ENCODE results near the gene TMTC2.

Gene TMTC2

DNA sequence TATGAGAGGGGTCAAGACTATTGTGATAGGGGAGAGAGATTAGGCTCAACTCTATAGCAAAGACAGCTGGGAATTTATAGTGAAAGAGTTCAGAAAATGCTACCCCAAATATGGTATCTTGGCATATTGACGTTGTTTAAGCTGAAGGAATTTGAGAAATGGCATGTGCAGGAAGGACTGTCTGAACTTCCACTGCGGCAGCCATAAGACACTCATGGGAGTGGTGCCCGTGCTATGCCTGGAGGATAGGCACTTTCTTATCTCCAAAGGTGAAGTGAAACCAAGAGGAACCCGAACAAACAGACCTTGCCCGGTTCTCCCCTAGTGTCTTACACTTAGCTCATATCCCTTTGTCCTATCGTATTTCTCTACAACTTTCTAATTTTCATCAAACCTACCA lies 390.3 kb downstream of the TMTC2 start:
- H3K27ac ChIP-seq = no peak overlapping the region
- no peak for TF ChIP-seq FOXP2 (optimal IDR thresholded peaks at IDR 0.05; ENCODE audit: control extremely low read depth, extremely low read length, insufficient read depth)
- TF ChIP-seq POLR2AphosphoS5 (IDR thresholded peaks at IDR 0.05; ENCODE audit: borderline replicate concordance, low read depth, low read length) = no peak
- TF ChIP-seq EZH2 (IDR thresholded peaks at IDR 0.05) = no peak
- H3K36me3 ChIP-seq (ENCODE audit: insufficient read depth, low read length) = no peaks in the 10 kb centered on the region
- H3K9ac ChIP-seq (ENCODE audit: insufficient read length) = no peak overlapping the region
- no peak for DNase-seq (ENCODE audit: low read depth, low spot score)
- no peaks in the 10 kb centered on the region for H3K9me3 ChIP-seq (ENCODE audit: low read depth, low read length)
- H3K4me3 ChIP-seq = no peak overlapping the region

DNA sequence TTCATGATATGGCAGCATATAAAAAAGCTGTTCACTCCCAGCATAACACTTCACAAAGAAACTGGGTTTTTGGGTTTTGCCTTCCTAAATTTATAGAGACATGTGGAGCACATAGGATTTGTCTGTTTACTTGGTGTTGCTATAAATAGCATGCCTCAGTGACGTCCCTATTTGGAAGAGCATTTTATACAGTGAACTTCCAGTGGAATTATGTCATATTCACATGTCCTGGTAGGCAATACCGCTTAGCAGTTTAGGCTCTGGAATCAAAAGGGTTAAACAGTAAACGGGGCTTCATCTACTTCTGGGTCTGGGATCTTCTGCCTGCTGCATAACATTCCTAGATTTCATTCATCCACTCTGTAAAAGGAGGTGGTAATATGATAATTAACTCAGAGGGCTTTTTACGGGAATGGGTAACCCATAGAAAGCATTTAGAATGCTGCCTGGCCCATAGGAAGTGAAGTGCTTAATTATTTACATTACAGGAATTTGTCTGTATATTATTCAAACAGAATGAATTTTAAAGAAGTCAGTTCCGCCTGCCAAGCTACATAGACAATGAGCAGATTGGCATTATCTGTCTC lies 396.1 kb downstream of the TMTC2 start:
- no peak overlapping the region for H3K4me3 ChIP-seq
- no peak overlapping the region for H3K9ac ChIP-seq (ENCODE audit: insufficient read length)
- DNase-seq (ENCODE audit: low read depth, low spot score) = no peak
- no peaks in the 10 kb centered on the region for H3K9me3 ChIP-seq (ENCODE audit: low read depth, low read length)
- TF ChIP-seq FOXP2 (optimal IDR thresholded peaks at IDR 0.05; ENCODE audit: control extremely low read depth, extremely low read length, insufficient read depth) (no peak), EZH2 (IDR thresholded peaks at IDR 0.05) (no peak), POLR2AphosphoS5 (IDR thresholded peaks at IDR 0.05; ENCODE audit: borderline replicate concordance, low read depth, low read length) (no peak)
- H3K36me3 ChIP-seq (ENCODE audit: insufficient read depth, low read length) = no peaks in the 10 kb centered on the region
- no peak overlapping the region for H3K27ac ChIP-seq

DNA sequence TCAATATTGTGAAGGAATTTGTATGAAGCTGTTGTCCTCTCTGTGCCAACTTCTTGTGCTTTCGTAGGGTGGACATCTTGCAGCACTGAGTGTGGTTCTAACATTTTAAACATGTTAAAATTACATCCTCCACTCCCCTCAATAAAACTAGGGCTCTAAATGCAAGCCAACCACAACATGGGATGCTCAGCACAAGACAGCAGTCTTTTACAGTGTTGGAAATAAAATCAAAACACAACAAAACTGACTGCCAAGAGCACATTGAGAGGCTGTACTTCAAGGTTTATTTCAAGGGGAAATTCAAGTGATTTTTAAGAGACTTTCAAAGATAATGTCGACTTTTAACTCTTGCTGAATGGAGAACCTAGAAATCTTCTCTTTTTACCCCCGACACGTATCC lies 396.9 kb downstream of the TMTC2 start:
- no peaks in the 10 kb centered on the region for H3K9me3 ChIP-seq (ENCODE audit: low read depth, low read length)
- no peak overlapping the region for H3K4me3 ChIP-seq
- no peak overlapping the region for H3K27ac ChIP-seq
- DNase-seq (ENCODE audit: low read depth, low spot score) = no peak
- H3K9ac ChIP-seq (ENCODE audit: insufficient read length) = no peak overlapping the region
- TF ChIP-seq EZH2 (IDR thresholded peaks at IDR 0.05) (no peak), FOXP2 (optimal IDR thresholded peaks at IDR 0.05; ENCODE audit: control extremely low read depth, extremely low read length, insufficient read depth) (no peak), POLR2AphosphoS5 (IDR thresholded peaks at IDR 0.05; ENCODE audit: borderline replicate concordance, low read depth, low read length) (no peak)
- H3K36me3 ChIP-seq (ENCODE audit: insufficient read depth, low read length) = no peaks in the 10 kb centered on the region

DNA sequence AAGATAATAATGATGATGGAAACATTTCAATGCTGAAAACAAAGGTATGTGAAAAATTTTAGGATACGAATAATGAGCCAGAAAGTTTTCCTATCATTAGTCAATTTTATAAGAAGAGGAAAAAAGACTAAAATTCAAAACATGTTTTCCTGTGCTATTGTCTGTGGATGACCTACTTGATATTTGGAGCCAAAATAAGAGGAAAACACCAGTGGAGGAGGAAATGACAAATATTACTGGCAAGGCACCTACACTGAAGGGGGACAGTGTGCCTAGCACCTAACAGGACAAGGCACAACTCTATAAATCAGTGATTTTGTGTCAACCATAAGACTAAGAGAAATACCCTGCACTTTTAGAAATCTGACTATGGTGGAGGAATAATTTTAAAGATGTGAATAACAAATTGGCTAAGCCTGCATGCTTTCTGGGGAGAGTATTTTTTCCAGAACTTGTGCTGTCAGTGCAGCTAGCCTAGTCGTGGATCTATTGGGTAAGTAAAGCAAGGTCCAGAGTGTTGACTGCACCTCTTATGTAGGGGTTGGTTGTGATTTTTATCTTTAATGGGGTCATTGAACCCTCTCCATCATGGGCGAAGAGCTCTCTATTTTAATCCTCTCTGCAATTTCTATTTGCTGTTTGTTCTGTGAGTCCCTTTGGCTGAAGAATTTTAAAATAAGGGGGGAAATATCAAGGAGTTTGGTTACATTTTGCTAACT lies 398.0 kb downstream of the TMTC2 start:
- no peak overlapping the region for H3K27ac ChIP-seq
- no peak overlapping the region for H3K9ac ChIP-seq (ENCODE audit: insufficient read length)
- no peaks in the 10 kb centered on the region for H3K9me3 ChIP-seq (ENCODE audit: low read depth, low read length)
- TF ChIP-seq EZH2 (IDR thresholded peaks at IDR 0.05) = no peak
- no peak for TF ChIP-seq FOXP2 (optimal IDR thresholded peaks at IDR 0.05; ENCODE audit: control extremely low read depth, extremely low read length, insufficient read depth)
- no peak for TF ChIP-seq POLR2AphosphoS5 (IDR thresholded peaks at IDR 0.05; ENCODE audit: borderline replicate concordance, low read depth, low read length)
- no peaks in the 10 kb centered on the region for H3K36me3 ChIP-seq (ENCODE audit: insufficient read depth, low read length)
- no peak overlapping the region for H3K4me3 ChIP-seq
- no peak for DNase-seq (ENCODE audit: low read depth, low spot score)

DNA sequence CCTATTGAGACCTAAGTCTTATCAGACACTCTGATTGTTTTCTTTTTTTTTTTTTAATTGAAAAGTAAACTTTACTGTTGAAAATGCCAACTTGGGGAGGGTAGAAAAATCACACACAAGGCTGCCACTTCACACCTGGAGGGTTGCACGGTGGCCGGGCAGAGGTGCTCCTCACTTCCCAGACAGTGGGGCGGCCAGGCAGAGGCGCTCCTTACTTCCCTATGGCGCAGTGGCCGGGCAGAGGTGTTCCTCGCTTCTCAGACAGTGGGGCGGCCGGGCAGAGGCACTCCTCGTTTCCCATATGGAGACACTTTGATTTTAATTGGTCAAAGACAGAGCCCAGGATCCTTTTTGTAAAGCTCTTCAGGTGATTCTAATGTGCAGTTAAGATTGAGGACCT lies 399.3 kb downstream of the TMTC2 start:
- no peak for DNase-seq (ENCODE audit: low read depth, low spot score)
- TF ChIP-seq FOXP2 (optimal IDR thresholded peaks at IDR 0.05; ENCODE audit: control extremely low read depth, extremely low read length, insufficient read depth) = no peak
- no peak for TF ChIP-seq EZH2 (IDR thresholded peaks at IDR 0.05)
- TF ChIP-seq POLR2AphosphoS5 (IDR thresholded peaks at IDR 0.05; ENCODE audit: borderline replicate concordance, low read depth, low read length) = no peak
- no peak overlapping the region for H3K9ac ChIP-seq (ENCODE audit: insufficient read length)
- H3K27ac ChIP-seq = no peak overlapping the region
- H3K9me3 ChIP-seq (ENCODE audit: low read depth, low read length) = no peaks in the 10 kb centered on the region
- H3K4me3 ChIP-seq = no peak overlapping the region
- H3K36me3 ChIP-seq (ENCODE audit: insufficient read depth, low read length) = no peaks in the 10 kb centered on the region

DNA sequence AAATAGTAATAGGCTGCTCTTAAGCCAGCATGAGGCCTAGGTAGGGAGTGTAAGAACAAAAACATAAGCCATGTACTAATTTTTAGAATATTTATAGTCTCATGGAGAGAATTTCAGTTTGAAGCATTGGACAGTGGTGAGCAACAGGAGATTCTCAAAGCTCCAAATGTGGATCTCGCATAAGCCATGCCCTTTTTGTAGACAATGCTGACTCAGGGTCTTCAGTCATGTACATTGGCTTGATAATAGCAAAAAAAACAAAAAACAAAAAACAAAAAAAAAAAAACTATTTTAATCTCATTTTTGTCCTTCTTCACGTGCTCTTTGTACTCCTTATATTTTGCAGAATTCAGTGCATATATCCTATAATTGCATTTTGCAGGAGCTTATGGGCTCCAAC lies 402.9 kb downstream of the TMTC2 start:
- Histone ChIP-seq H3K27ac (no peak overlapping the region), H3K9me3 (ENCODE audit: low read depth, low read length) (no peaks in the 10 kb centered on the region), H3K9ac (ENCODE audit: insufficient read length) (no peak overlapping the region), H3K4me3 (no peak overlapping the region), H3K36me3 (ENCODE audit: insufficient read depth, low read length) (no peaks in the 10 kb centered on the region)
- DNase-seq (ENCODE audit: low read depth, low spot score) = no peak
- TF ChIP-seq EZH2 (IDR thresholded peaks at IDR 0.05) (no peak), POLR2AphosphoS5 (IDR thresholded peaks at IDR 0.05; ENCODE audit: borderline replicate concordance, low read depth, low read length) (no peak), FOXP2 (optimal IDR thresholded peaks at IDR 0.05; ENCODE audit: control extremely low read depth, extremely low read length, insufficient read depth) (no peak)

DNA sequence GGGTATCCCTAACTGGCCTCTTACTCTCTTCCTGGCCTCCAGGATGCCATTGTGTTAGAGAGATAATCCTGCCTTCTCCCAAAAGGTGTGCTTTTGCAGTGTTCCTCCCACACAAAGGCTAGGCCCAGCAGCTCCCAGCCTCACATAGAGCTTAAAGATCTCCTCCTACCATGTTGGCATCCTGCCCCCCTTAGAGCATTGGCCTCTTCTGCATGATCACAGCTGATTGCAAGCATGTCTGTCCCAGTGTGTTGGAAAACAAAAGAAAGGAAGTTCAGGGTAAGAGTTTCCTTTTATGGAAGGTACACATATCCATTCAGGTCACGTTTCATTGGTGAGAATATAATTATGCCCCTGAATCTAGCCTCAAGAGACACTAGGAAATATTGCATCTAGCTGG lies 405.4 kb downstream of the TMTC2 start:
- no peak overlapping the region for H3K9ac ChIP-seq (ENCODE audit: insufficient read length)
- H3K9me3 ChIP-seq (ENCODE audit: low read depth, low read length) = no peaks in the 10 kb centered on the region
- H3K36me3 ChIP-seq (ENCODE audit: insufficient read depth, low read length) = no peaks in the 10 kb centered on the region
- DNase-seq (ENCODE audit: low read depth, low spot score) = no peak
- TF ChIP-seq FOXP2 (optimal IDR thresholded peaks at IDR 0.05; ENCODE audit: control extremely low read depth, extremely low read length, insufficient read depth) (no peak), EZH2 (IDR thresholded peaks at IDR 0.05) (no peak), POLR2AphosphoS5 (IDR thresholded peaks at IDR 0.05; ENCODE audit: borderline replicate concordance, low read depth, low read length) (no peak)
- H3K4me3 ChIP-seq = no peak overlapping the region
- no peak overlapping the region for H3K27ac ChIP-seq

DNA sequence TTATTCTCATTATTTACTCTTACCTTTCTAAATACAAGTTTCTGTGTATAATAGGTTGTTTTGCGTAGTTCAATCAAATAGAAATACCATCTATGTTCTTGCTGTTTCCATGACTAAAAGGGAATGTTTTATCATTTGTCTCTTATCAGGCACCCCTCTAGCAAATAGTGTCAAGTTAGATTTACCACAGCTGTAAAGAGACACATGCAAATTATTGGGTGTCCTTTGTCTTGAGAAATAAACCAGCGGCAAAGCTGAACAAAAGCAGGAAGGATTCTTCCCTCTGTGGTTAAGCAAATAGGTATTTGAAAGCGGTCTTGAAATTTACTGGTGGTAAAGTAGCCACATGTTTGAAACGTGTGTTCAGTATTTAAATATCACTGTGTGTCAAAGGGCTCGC lies 405.9 kb downstream of the TMTC2 start:
- Histone ChIP-seq H3K9me3 (ENCODE audit: low read depth, low read length) (no peaks in the 10 kb centered on the region), H3K9ac (ENCODE audit: insufficient read length) (no peak overlapping the region), H3K4me3 (no peak overlapping the region), H3K27ac (no peak overlapping the region), H3K36me3 (ENCODE audit: insufficient read depth, low read length) (no peaks in the 10 kb centered on the region)
- DNase-seq (ENCODE audit: low read depth, low spot score) = no peak
- TF ChIP-seq POLR2AphosphoS5 (IDR thresholded peaks at IDR 0.05; ENCODE audit: borderline replicate concordance, low read depth, low read length) = no peak
- TF ChIP-seq EZH2 (IDR thresholded peaks at IDR 0.05) = no peak
- TF ChIP-seq FOXP2 (optimal IDR thresholded peaks at IDR 0.05; ENCODE audit: control extremely low read depth, extremely low read length, insufficient read depth) = no peak

Data from SK-N-MC (cell line).